Stimulated activated CD4-positive, alpha-beta T cell treated with anti-CD3 and anti-CD28 coated beads, TNF-alpha, amount 100 ng/mL, for 1 hour (primary cell): ENCODE measurements around the gene FAT1.

ENCODE experiments used
- DNase-seq, 3 donors: peaks; one replicate each; pipeline ENCODE4 v3.0.0-alpha.2; 2020; ENCODE audit warnings: low read depth in 3 of 3, low spot score in 1 of 3

Gene FAT1

DNA sequence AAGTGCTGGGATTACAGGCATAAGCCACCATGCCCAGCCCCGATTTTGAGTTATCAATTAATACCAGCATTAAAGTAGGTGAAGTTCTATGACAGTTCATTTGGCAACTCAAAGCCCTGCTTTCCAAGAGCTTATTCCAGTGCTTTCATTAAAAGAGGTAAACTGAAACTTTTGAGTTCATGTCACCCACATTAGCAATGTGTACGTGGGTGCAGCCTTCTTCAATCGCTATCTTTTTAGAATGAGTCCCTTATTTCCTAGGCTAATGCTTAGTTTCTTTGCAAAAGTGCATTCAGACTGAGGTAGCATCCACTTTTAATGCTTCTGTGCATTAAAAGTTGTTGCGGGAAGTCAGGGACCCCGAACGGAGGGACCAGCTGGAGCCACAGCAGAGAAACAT is 142.2 kb downstream of the FAT1 start:
- no peak for DNase-seq

DNA sequence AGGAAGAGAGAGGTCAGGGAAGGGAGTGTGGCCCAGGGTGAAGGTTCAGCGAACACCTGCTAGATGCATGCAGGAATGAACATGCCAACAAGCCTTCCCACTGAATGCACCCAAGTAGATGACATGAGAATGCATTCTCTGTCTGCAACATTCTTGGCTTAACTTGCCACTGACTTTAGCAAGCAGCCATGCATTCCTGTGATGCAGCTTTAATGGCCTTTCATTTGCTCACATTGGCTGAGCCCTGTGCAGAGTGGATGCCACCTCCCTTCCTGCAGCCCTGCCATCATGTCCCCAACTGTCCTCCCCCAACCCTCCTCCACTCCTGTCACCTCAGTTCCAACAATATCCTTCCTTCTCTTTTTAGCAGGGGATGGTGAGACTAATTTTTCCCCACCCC is 143.0 kb downstream of the FAT1 start:
- DNase-seq: no peak

DNA sequence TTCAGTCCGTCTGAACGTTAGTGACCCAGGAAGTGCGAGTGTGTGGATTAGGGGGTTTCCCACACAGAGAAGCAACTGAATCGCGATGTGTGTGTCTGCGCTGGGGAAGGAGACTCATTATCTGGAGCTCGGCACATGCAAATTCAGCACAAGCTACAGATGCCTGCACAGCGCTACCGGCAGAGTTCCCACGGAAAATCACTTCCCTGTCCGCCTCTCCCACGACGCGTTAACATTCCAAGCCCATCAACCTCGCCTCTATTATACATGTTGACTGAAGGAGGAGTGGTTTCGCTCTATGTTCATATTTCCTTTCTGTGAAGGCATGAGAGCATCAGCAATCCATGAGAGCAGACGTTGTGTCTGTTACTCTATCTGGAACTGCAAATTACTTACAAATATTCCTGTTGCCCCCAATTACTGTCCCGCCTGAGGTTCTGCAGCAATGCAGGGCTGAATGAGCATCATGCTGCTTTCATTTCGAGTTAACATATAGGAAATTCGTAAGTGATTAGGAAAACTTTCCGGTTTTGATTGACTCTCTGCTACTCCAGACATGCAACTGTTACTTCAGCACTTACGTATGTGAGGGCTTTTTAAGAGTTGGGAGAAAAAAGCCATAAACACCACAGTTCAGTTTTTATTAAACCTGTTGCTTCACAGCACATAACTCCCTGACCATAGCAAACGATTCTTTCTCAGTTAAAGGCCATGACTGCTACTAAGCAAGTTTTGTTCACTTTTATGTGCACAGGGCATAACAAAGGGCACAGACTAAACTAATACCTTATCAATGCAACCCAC is 153.3 kb downstream of the FAT1 start:
- no peak for DNase-seq

DNA sequence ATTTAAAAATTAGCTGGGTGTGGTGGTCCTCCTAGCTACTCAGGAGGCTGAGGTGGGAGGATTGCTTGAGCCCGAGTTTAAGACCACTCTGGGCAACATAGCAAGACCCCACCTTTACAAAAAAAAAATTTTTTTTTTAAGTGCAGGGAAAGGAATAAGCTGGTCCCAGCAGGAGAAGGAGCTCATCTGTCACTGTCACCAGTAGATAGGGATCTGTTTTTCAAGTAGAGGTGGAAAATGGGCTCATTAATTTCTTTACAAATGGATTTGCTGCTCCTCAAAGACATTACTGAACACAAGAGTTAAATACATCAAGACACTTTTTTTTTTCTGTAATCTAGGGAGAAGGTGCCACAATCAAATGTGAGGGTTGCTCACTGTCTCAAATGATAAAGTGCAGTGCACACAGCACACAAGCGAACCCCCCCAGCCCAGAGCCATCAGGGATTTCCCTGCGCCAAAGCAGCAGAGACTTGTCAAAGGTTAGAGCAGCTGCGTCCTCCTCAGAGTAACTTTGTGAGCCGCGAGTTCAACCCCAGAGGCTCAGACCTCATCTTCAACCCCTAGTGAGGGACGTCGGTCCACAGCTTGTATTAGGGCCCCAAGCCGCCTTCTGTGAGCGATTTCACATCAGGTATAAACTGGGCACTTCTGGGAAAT is 154.0 kb downstream of the FAT1 start:
- no peak for DNase-seq

GRCh38 chr4:186566068-186566467 is 157.6 kb downstream of the FAT1 start:
- DNase-seq: no peak

GRCh38 chr4:186563761-186564160 is 159.9 kb downstream of the FAT1 start:
- no peak for DNase-seq

DNA sequence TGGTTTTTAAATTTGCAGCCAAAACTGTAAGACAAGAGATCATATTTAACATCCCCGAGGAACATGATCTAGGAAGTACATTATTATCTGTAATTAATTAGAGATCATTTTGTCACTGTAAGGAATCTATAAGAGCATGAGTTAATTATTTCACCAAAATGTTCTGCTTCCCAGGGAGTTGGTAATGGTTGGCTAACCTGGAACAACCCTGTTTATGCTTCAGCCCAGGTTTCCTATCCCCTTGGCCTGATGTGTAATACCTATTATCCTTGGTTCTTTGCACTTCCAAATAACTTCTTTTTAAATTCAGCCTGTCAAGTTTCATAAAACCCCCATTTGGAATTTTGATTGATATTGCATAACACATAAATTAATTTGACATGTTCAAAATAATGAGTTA is 161.9 kb downstream of the FAT1 start:
- DNase-seq: no peak

DNA sequence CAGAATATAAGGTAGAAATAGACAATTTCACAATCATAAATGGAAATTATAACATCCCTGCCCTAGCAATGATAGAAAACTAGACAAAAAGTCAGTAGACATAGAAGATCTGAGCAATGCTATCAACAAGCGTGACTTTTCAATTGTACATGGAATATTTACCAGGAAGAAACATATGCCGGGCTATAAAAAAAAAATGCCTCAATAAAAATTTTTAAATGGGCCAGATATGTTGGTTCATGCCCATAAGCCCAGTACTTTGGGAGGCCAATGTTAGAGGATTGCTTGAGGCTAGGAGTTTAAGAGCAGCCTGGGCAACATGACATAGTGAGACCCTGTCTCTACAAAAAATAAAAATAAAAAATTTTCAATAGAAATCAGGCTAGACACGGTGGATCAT is 163.0 kb downstream of the FAT1 start:
- DNase-seq: no peak

GRCh38 chr4:186557486-186557885 is 166.2 kb downstream of the FAT1 start:
- no peak for DNase-seq

DNA sequence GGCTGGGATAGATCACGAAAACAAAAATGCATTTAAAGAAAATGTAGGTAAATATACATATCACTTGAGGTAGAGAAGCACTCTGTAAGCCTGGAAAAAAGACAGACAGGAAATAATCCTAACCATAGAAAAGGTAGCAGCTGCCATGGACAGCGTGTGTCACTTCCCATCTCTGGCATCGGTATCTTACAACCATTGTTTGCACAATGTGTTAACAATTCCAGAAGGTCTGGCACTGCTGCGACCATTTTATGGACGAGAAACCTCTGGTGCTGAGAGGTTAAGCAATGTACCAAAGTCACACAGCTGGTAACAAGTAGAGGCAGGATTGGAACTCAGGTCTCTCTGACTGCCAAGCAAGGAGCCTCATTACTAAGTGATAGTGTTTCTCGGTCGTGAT is 166.6 kb downstream of the FAT1 start:
- DNase-seq: no peak

DNA sequence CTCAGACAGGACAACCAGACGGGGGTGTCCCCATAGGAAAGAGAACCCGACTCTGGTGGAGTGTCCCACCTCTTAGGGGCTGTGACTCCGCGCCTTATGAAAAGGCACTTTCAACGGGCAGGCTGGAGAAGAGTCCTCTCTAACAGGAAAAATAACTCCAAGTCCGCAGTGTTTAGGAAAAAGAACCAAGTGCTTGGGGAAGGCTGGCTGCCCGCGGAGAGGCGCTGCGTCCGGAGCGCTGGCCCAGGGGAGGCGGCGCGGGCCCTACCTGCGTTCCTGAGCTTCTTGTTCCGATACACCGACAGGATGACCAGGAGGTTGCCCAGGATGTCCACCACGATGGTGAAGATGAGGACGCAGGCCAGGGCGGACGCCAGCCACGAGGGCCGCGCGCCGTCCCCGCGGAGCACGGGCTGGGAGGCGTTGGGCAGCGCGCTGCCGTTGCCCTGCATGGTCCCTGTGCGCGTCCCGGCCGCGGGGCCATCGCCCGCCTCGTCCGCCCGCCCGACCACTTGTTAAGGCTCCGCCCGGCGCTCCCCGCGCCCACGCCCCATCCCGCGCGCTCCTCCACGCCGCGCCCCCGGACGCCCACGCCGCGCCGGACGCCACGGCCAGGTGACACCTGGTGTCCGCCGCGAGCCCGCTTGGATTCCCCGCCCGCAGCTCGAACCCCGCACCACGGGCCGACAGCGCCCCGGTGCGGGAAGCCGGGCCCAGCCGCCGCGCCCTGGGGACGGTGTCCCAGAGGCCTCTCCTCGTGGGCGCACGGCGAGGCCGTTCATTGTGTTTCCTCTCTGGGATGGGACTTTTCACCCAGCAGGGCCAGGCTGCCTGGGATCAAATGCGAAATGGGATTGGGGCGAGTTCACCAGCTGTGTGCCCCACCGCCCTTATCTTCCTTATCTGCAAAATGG is 168.5 kb downstream of the FAT1 start, which contains the start of gene MTNR1A:
Gene MTNR1A (minus strand): TSS at position 654 of the 914 bp plus-strand sequence. CDS start 202 bp downstream, at position 452.
- DNase-seq: no peak

GRCh38 chr4:186554539-186554913 is 169.1 kb downstream of the FAT1 start:
- no peak for DNase-seq

DNA sequence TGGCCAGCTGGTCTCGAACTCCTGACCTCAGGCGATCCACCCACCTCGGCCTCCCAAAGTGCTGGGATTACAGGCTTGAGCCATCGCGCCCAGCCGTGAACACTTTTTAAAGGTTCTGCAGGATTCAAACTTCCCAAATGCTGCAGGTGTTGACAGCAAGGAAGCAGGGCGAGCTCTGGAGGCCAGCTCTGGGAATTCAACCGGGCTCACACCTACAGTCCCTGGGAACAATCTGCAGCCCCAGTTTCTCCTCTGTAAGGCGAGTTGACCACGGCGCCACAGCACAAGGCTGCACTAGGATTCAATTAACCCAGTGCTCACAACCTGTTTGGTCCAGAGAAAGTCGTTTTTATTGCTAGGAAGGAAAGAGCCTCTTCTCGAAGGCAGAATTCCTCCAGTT is 169.9 kb downstream of the FAT1 start:
- DNase-seq: no peak

- DNase-seq: no peak
These were observed 171.8 kb downstream of the FAT1 start for GRCh38 chr4:186551849-186552248.

DNA sequence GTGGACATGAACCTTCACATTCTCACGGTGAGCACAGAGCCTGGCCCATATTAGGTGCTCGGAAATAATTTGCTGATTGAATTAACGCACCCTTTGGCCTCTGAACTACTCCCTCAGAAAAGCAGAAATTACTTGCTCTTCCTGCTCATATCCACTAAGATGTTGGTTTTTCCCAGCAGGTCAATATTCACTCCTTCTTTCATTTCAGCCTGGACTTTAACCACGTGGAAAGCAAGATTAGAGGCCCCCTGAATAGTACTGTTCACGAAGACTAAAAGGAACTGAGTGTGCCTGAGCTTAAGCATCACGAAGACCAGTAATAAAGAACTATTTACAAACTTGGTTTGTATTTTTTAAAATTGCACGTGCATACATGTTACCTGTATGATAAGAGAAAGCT is 178.2 kb downstream of the FAT1 start:
- no peak for DNase-seq

- no peak for DNase-seq
These were observed 180.4 kb downstream of the FAT1 start for GRCh38 chr4:186543206-186543605.

DNA sequence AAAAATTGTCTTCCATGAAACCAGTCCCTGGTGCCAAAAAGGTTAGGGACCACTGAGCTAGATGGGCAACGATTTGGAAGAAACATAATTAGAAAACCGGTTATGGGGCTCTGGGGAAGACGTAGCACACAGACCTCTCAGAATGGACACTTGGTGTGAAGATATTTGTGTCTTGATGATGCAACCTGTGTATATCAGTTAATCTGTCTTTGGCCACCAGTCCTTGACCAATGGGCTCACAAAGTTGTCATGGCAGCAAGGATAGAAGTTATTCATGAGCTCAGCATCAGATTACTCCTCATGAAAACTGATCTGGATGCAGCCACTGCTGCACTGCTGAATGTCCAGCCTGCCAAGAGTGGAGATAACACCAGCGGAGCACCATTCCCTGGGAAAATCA is 181.9 kb downstream of the FAT1 start:
- DNase-seq: no peak

GRCh38 chr4:186537843-186538521 is 185.7 kb downstream of the FAT1 start:
- no peak for DNase-seq
